22Rv1 (cell line): ENCODE data around the gene CRACR2B.

Experiments used
- ZFX ChIP-seq: fragments of 450-650 bp; IDR thresholded peaks from 2 replicates; pipeline ENCODE4 v1.6.1; 2017; ENCODE audit warnings: antibody characterized with exemption, borderline replicate concordance
- TF ChIP-seq, protein P1 (sequence below): fragments of 450-650 bp; IDR thresholded peaks from 2 replicates; pipeline ENCODE4 v1.5.1; 2017; ENCODE audit warnings: mild to moderate bottlenecking

DNA sequence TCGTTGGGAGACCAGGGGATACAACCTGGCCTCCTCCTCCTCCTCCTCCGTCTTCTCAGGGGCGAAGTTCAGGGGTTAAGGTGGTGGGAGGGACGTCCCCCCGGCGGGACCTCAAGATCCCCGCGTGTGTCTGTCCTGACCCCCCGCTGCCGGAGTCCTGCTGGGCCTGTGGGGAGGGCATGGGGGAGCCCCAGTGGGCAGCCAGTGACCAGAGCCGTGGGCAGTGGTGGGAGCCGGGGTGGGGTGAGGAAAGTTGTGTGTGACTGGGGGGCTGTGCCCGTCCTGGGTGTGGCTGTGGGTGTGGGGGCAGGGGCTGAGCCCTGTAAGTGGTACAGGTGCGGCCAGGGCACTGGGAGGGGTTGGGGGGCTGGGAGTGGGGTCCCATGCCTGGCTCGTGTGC lies 25.0 kb downstream of the CRACR2B start:
- TF ChIP-seq, protein P1, sequence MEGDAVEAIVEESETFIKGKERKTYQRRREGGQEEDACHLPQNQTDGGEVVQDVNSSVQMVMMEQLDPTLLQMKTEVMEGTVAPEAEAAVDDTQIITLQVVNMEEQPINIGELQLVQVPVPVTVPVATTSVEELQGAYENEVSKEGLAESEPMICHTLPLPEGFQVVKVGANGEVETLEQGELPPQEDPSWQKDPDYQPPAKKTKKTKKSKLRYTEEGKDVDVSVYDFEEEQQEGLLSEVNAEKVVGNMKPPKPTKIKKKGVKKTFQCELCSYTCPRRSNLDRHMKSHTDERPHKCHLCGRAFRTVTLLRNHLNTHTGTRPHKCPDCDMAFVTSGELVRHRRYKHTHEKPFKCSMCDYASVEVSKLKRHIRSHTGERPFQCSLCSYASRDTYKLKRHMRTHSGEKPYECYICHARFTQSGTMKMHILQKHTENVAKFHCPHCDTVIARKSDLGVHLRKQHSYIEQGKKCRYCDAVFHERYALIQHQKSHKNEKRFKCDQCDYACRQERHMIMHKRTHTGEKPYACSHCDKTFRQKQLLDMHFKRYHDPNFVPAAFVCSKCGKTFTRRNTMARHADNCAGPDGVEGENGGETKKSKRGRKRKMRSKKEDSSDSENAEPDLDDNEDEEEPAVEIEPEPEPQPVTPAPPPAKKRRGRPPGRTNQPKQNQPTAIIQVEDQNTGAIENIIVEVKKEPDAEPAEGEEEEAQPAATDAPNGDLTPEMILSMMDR = no peak
- no peak for TF ChIP-seq ZFX
